Endodermal cell (in vitro differentiated cells): Measurements from ENCODE around the gene CDC42EP1. TPM values are rescaled to one million over a fixed set of nuclear protein-coding genes. Genes with fewer than 3 reads are reported as not detected.

Experiments used
- DNase-seq: peaks from one replicate; pipeline ENCODE4 v3.0.0-alpha.2; 2017
- H3K27ac ChIP-seq: 2 replicates; pipeline ENCODE4 v1.5.1; 2013; ENCODE audit warnings: mild to moderate bottlenecking, low read depth, low read length, moderate library complexity
- H3K27me3 ChIP-seq: 2 replicates; pipeline ENCODE4 v1.6.1; 2013; ENCODE audit warnings: mild to moderate bottlenecking, low read length, moderate library complexity; ENCODE audit not compliant: insufficient read depth, control insufficient read depth, poor library complexity, severe bottlenecking
- H3K36me3 ChIP-seq: 2 replicates; pipeline ENCODE4 v1.7.0; 2013; ENCODE audit warnings: mild to moderate bottlenecking, low read length, moderate library complexity; ENCODE audit not compliant: control insufficient read depth, insufficient read depth
- H3K4me1 ChIP-seq: one replicate; pipeline ENCODE4 v1.7.0; 2013; ENCODE audit warnings: low read length; ENCODE audit not compliant: control insufficient read depth, insufficient read depth
- H3K4me3 ChIP-seq: 2 replicates; pipeline ENCODE4 v1.5.1; 2013; ENCODE audit warnings: mild to moderate bottlenecking, low read length, moderate library complexity
- H3K9ac ChIP-seq: 2 replicates; pipeline ENCODE4 v1.6.1; 2013; ENCODE audit warnings: mild to moderate bottlenecking, low read length, moderate library complexity; ENCODE audit not compliant: poor library complexity, severe bottlenecking; ENCODE audit errors: extremely low read depth
- H3K9me3 ChIP-seq: 2 replicates; pipeline ENCODE4 v1.6.1; 2013; ENCODE audit warnings: mild to moderate bottlenecking, low read length, moderate library complexity; ENCODE audit not compliant: control insufficient read depth
- H3K27ac Mint-ChIP-seq: 2 replicates; pipeline ENCODE4 v1.8.0; 2020; ENCODE audit warnings: mixed read lengths
- H3K27me3 Mint-ChIP-seq: 2 replicates; pipeline ENCODE4 v1.8.0; 2021; ENCODE audit warnings: mild to moderate bottlenecking, mixed read lengths; ENCODE audit not compliant: insufficient read depth
- H3K36me3 Mint-ChIP-seq: 2 replicates; pipeline ENCODE4 v1.8.0; 2020; ENCODE audit warnings: low read depth, mixed read lengths
- H3K4me1 Mint-ChIP-seq: 2 replicates; pipeline ENCODE4 v1.8.0; 2020; ENCODE audit warnings: mixed read lengths
- H3K4me3 Mint-ChIP-seq: 2 replicates; pipeline ENCODE4 v1.8.0; 2020; ENCODE audit warnings: mild to moderate bottlenecking, moderate library complexity, mixed read lengths
- H3K9me3 Mint-ChIP-seq: 2 replicates; pipeline ENCODE4 v1.8.0; 2020; ENCODE audit warnings: mild to moderate bottlenecking, mixed read lengths
- CTCF ChIP-seq: fragments of 200-600 bp; sonication (generic); conservative IDR thresholded peaks from 2 replicates; pipeline ENCODE4 v1.5.0; 2021; ENCODE audit warnings: antibody characterized with exemption, mild to moderate bottlenecking
- WGBS, 2 experiments: methylation state at CpG; one replicate each; pipeline versions ENCODE4 v1.1.5 to v1.1.7; 2013; ENCODE audit warnings: missing lambda C conversion rate in 2 of 2, mixed read lengths in 1 of 2; ENCODE audit not compliant: insufficient coverage in 1 of 2, insufficient read length in 1 of 2; 5-methylcytosine and 5-hydroxymethylcytosine counted together
- total RNA-seq, 2 donors: library from RNA; stranded (reverse); fragmentation: NEBNext Ultra II Directional in 1 of 2; extraction: Animal tissue kit (Norgen Biotek cat#: 25700) in 1 of 2; gene quantifications; 2 replicates in 1 of 2; 3 replicates in 1 of 2; pipeline ENCODE4 v1.2.1, GENCODE V29; 2021

The CDC42EP1 gene
- total RNA-seq, 2 donors from 2014 or later: 45.0 to 45.1 TPM

DNA sequence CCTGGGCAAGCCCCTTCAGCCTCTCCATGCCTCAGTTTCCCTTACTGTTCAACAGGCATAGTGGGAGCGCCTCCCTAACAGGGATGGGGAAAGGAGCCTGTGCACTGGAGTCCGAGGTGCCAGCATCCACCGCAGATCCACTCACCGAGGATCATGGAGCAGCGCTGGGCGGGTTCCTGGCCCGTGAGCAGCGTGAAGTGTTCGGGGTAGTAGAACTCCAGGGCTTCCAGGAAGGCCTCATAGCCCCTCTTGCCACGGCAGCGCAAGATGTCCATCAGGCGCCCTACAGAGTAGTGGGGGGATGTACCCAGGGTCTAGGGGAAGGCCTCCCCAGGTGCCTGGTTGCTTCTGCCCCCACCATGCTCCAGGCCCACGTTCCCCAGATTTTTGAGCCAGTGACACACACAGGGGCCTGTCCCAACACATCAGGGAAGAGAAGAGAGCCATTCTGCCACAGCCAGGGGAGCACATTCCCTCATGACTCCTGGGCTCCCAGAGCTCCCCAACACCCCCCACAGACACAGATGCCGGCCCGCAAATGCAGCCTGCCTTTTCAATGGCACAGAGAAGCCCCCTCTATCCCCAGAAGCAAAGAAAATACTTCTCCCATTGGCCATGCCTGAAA, 42.3 kb upstream of the CDC42EP1 start:
- no peak for DNase-seq
- Histone ChIP-seq H3K36me3 (no peaks in the 10 kb centered on the region), H3K27me3 (peaks cover 34% of the 10 kb centered on the region), H3K4me1 (no peaks in the 10 kb centered on the region), H3K9me3 (no peaks in the 10 kb centered on the region), H3K27ac (no peak overlapping the region), H3K9ac (no peak overlapping the region), H3K4me3 (peak overlapping the region; percentile 77)
- Mint-ChIP-seq H3K9me3 (peaks cover 3% of the 10 kb centered on the region), H3K27me3 (peaks cover 28% of the 10 kb centered on the region), H3K36me3 (peaks cover 23% of the 10 kb centered on the region), H3K4me3 (peak overlapping the region; percentile 57), H3K27ac (no peak overlapping the region), H3K4me1 (peaks cover 6% of the 10 kb centered on the region)
- TF ChIP-seq CTCF: no peak
- 93 to 95% methylated on average over 13 to 15 of the region's 15 CpGs for WGBS, 2 experiments

DNA sequence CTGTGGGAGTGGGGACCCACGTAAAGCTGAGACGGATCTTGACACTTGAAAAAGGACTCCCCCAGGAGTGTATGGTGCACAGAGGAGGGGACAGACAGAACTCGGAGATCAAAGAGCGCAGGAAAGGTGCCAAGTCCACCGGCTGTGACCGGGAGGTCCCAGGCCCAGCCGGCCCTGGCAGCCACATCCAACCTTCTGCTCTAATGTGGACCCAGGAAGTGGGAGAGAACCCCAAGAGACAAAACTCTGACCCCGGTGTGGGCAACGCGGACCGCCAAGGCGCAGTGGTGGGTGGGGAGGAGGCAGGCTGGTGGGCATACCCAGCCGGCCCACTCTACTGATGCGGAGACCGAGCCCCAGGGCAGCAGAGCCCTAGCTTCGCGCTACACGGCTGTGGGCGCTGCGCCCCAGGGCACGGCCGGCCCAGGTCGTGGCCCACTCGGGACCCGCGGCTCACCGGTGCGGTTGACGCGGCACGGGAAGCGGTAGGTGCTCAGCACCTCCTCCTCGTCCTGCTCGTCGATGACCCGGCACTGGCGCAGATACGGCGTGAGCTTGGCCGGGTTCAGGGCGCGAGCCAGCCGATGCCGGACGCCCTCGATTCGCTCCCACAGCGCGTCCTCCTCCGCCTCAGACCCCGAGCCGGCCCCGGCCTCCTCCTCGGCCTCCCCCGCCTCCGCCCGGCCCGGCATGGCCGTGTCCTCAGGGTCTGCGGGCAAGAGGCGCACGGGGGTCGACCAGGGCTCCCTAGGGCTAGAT, 41.6 kb upstream of the CDC42EP1 start:
- Histone ChIP-seq H3K9ac (no peak overlapping the region), H3K27me3 (peaks cover 34% of the 10 kb centered on the region), H3K36me3 (no peaks in the 10 kb centered on the region), H3K4me1 (no peaks in the 10 kb centered on the region), H3K4me3 (peak overlapping the region; percentile 77), H3K27ac (no peak overlapping the region), H3K9me3 (no peaks in the 10 kb centered on the region)
- H3K4me3 Mint-ChIP-seq: peak overlapping the region; percentile 57
- DNase-seq: peak; percentile 77
- peaks cover 23% of the 10 kb centered on the region for H3K36me3 Mint-ChIP-seq
- peaks cover 29% of the 10 kb centered on the region for H3K27me3 Mint-ChIP-seq
- H3K4me1 Mint-ChIP-seq: peaks cover 6% of the 10 kb centered on the region
- peaks cover 3% of the 10 kb centered on the region for H3K9me3 Mint-ChIP-seq
- H3K27ac Mint-ChIP-seq: no peak overlapping the region
- no peak for TF ChIP-seq CTCF
- 14 to 54% methylated on average over 3 to 63 of the region's 63 CpGs for WGBS, 2 experiments

- peak; percentile 78 for DNase-seq
- no peak for TF ChIP-seq CTCF
- no peak within 1 kb of the TSS for H3K9ac ChIP-seq
- no peaks in the 10 kb centered on the region for H3K4me1 ChIP-seq
- peak within 1 kb of the TSS; percentile 77 for H3K4me3 ChIP-seq
- Mint-ChIP-seq H3K4me1 (peaks cover 6% of the 10 kb centered on the region), H3K27me3 (peaks cover 30% of the 10 kb centered on the region), H3K27ac (no peak within 1 kb of the TSS), H3K36me3 (peaks cover 17% of the 10 kb centered on the region), H3K4me3 (peak within 1 kb of the TSS; percentile 57), H3K9me3 (peaks cover 3% of the 10 kb centered on the region)
- H3K27ac ChIP-seq: no peak within 1 kb of the TSS
- peaks cover 34% of the 10 kb centered on the region for H3K27me3 ChIP-seq
- no peaks in the 10 kb centered on the region for H3K9me3 ChIP-seq
- H3K36me3 ChIP-seq: no peaks in the 10 kb centered on the region
- WGBS, 2 experiments: 6 to 14% methylated on average over 25 to 99 of the region's 99 CpGs
Observed at GRCh38 chr22:37519268-37520195, 40.7 kb upstream of the CDC42EP1 start, which contains the start of gene CARD10. CARD10 (minus strand) TSS chr22:37519415; CDS start chr22:37519200, 215 bp downstream.
